Heart right ventricle (tissue), 16 donors: ENCODE measurements around the gene OPN3. TPM values are rescaled to one million over a fixed set of nuclear protein-coding genes. Genes with fewer than 3 reads are reported as not detected.

Experiments
- ATAC-seq, 8 donors: fragments of 200-7000 bp; cut with Tn5 transposase; one replicate each; pipeline ENCODE4 v1.9.1; 2020; ENCODE audit warnings: mild to moderate bottlenecking in 8 of 8, moderate library complexity in 8 of 8, moderate number of reproducible peaks in 1 of 8
- DNase-seq, 2 donors: peaks; one replicate each; pipeline ENCODE4 v3.0.0-alpha.2; 2020
- H3K27ac ChIP-seq, 10 donors: fragments of 200-600 bp; sonication (generic) in 2 of 10; one replicate each; pipeline versions ENCODE4 v1.5.0 to v1.8.0; 2020 to 2022; ENCODE audit warnings: mild to moderate bottlenecking in 3 of 10
- H3K27me3 ChIP-seq, 7 donors: fragments of 200-600 bp; one replicate each; pipeline ENCODE4 v1.8.0; 2021 to 2022; ENCODE audit warnings: mild to moderate bottlenecking in 2 of 7
- H3K36me3 ChIP-seq, 9 donors: fragments of 200-600 bp; sonication (generic) in 1 of 9; one replicate each; pipeline versions ENCODE4 v1.5.0 to v1.8.0; 2020 to 2022; ENCODE audit warnings: mild to moderate bottlenecking in 2 of 9
- H3K4me1 ChIP-seq, 9 donors: fragments of 200-600 bp; sonication (generic) in 1 of 9; one replicate each; pipeline versions ENCODE4 v1.5.0 to v1.8.0; 2020 to 2022; ENCODE audit warnings: mild to moderate bottlenecking in 4 of 9
- H3K4me3 ChIP-seq, 10 donors: fragments of 200-600 bp; sonication (generic) in 2 of 10; one replicate each; pipeline versions ENCODE4 v1.5.0 to v1.8.0; 2020 to 2022; ENCODE audit warnings: mild to moderate bottlenecking in 7 of 10, moderate library complexity in 2 of 10
- H3K9me3 ChIP-seq, 11 donors: fragments of 200-600 bp in 10 of 11; sonication (generic) in 2 of 11; one replicate each; pipeline versions ENCODE4 v1.5.0 to v1.8.0; 2013 to 2022; ENCODE audit warnings: mild to moderate bottlenecking in 2 of 11, control low read depth in 1 of 11, moderate library complexity in 1 of 11
- CTCF ChIP-seq, 9 donors: fragments of 200-600 bp; sonication (generic) in 2 of 9; IDR thresholded peaks; one replicate each; pipeline versions ENCODE4 v1.5.0 to v1.8.0; 2021 to 2022; ENCODE audit warnings: antibody characterized with exemption in 9 of 9, mild to moderate bottlenecking in 5 of 9, moderate library complexity in 1 of 9
- WGBS, 2 donors: extraction: QIAGEN DNeasy Blood & Tissue Kit; methylation state at CpG; one replicate each; pipeline ENCODE4 v1.1.7; 2013; ENCODE audit warnings: inconsistent platforms in 1 of 2; 5-methylcytosine and 5-hydroxymethylcytosine counted together
- intact Hi-C, 10 donors: fragments of 100-400 bp; cut with DNase I; formaldehyde crosslinking; loops; one replicate each; pipeline versions ENCODE4 v1.11.1 to v1.14.2; 2022
- polyA plus RNA-seq, 2 donors: library from polyadenylated mRNA; stranded (reverse); fragments of 200-250 nt; gene quantifications; one replicate each; pipeline ENCODE4 v1.2.3, GENCODE V29; 2013
- total RNA-seq, 10 donors: library from RNA; stranded (reverse); fragmentation: NEBNext Ultra II Directional in 3 of 10; extraction: Animal tissue kit (Norgen Biotek cat#: 25700) in 3 of 10; gene quantifications; one replicate each; pipeline versions ENCODE4 v1.2.1 to v1.2.4, GENCODE V29; 2021 to 2023
- donor health status: Arrhythmogenic right ventricular cardiomyopathy.
- donor health status: ischemic (EF 13 %, LVEDD 7.1; RV severe dilation, severe dysfunction).
- donor health status: healthy with polysubstance abuse.
- donor health status: DM: no; HTN: yes; CAD: no.
- donor health status: DM: no; HTN: no; CAD: no.
- donor health status: ischemic (EF 25% LVEDD 6.9; RV normal size, moderate dysfunction).
- donor health status: ischemic (EF 25% LVEDD 5.7; RV mildly dilated, moderate dysfunction).
- donor health status: healthy.
- donor health status: DM: yes; HTN: yes; CAD: no.
- donor health status: Ischemic cardiomyopathy.
- donor health status: ischemic (EF 35%, LVEDD 5.7; RV mildly dilated, moderate dysfunction).
- donor health status: nonischemic (EF 11% LVEDD 7.7; RV severe dilation, severe dysfunction).
- donor health status: DM: yes; HTN: yes; CAD: no.
- donor health status: PGD.
- donor health status: ischemic (EF 29% LVEDD 5.4; RV normal size, mild dysfunction).
- donor health status: nonischemic (EF 23%, LVEDD 6.1; RV moderate dilation, normal function).

OPN3 gene
- total and polyA plus RNA-seq, 12 donors, result 3.3 to 9.1 (median 5.2) TPM

GRCh38 chr1:241550318-241550717, 89.9 kb downstream of the OPN3 start:
- no peaks in the 10 kb centered on the region for H3K9me3 ChIP-seq
- WGBS, 2 donors, result 78 to 79% methylated on average over 1 of the region's 1 CpG
- H3K4me3 ChIP-seq, result no peak overlapping the region
- peak overlapping the region in 1 of 10 donors; percentile 82 for H3K27ac ChIP-seq
- intact Hi-C loops, result no loop called here
- DNase-seq, result no peak
- ATAC-seq, result no peak
- H3K36me3 ChIP-seq, result no peaks in the 10 kb centered on the region
- TF ChIP-seq CTCF (IDR thresholded peaks at IDR 0.05), result no peak
- peaks cover 0 to 16% (median 0%) of the 10 kb centered on the region in 7 donors for H3K27me3 ChIP-seq
- peaks cover 0 to 14% (median 0%) of the 10 kb centered on the region in 9 donors for H3K4me1 ChIP-seq

- TF ChIP-seq CTCF (IDR thresholded peaks at IDR 0.05), result no peak
- no peak overlapping the region for H3K27ac ChIP-seq
- H3K27me3 ChIP-seq, result peaks cover 0 to 19% (median 0%) of the 10 kb centered on the region in 7 donors
- H3K36me3 ChIP-seq, result no peaks in the 10 kb centered on the region
- 42 to 75% methylated on average over 2 of the region's 2 CpGs for WGBS, 2 donors
- intact Hi-C loops, result loop anchor here in 1 of 10 donors (10.0 kb wide), 1 partner anchor 297 kb away; the partner anchor contains the start of gene EXO1
- H3K4me3 ChIP-seq, result no peak overlapping the region
- no peak for ATAC-seq
- no peaks in the 10 kb centered on the region for H3K9me3 ChIP-seq
- no peak for DNase-seq
- H3K4me1 ChIP-seq, result peaks cover 0 to 14% (median 0%) of the 10 kb centered on the region in 9 donors
Observed at GRCh38 chr1:241548008-241548407, 92.2 kb downstream of the OPN3 start.

Other genes starting within 250 kb of the OPN3 start
- 100 to 1,000 TPM; 178 to 268 (median 257) TPM for gene FH, start 120.6 kb downstream of the OPN3 start, total RNA-seq
- 100 to 1,000 TPM; 169 to 224 TPM for gene FH, start 120.6 kb downstream of the OPN3 start, polyA plus RNA-seq
- 1 to 10 TPM in 1 of 10 donors, under 1 TPM in 5, not detected in 4; 0.05 to 1.4 (median 0.46) TPM for gene KMO, start 108.0 kb downstream of the OPN3 start, total RNA-seq
- gene KMO, start 108.0 kb downstream of the OPN3 start, polyA plus RNA-seq, result under 1 TPM; 0.06 to 0.22 TPM
- 10 to 100 TPM in 3 of 10 donors, 1 to 10 TPM in 7; 4.8 to 11.4 (median 8.0) TPM for gene CHML, start within 50 bp of the OPN3 start, total RNA-seq
- gene CHML, start within 50 bp of the OPN3 start, polyA plus RNA-seq, result 1 to 10 TPM; 1.7 to 2.9 TPM
- under 1 TPM in 1 of 10 donors, not detected in 9; 0.59 TPM for gene WDR64, start 11.9 kb upstream of the OPN3 start, total RNA-seq
- gene WDR64, start 11.9 kb upstream of the OPN3 start, polyA plus RNA-seq, result not detected
- 1 to 10 TPM in 1 of 10 donors, under 1 TPM in 6, not detected in 3; 0.13 to 1.4 (median 0.41) TPM for gene EXO1, start 207.8 kb upstream of the OPN3 start, total RNA-seq
- gene EXO1, start 207.8 kb upstream of the OPN3 start, polyA plus RNA-seq, result under 1 TPM in 1 of 2 donors, not detected in 1; 0.06 TPM